ENCODE results near the gene SMYD3.

DNA sequence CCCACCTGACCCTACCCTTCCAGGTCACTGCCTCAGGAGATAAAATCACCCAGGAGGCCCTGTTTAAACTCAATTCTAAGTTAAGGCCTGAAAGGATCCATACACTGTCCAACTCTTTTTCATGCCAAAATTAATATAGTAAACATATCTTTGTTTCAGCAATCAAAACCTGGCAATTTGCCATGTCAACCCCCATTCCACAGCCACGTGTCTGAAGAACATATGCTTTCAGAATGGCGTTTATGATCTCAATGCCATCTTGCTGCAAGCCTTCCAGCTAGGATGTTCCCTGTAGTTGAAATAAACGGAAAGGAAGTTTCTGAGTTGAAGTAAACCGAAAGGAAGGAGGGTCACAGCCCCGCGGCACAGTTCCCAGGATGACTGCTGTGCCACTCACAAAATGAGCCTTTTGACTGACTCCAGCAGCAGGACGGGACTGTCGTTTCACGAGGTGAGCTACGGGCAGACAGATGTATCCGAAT, 472.0 kb downstream of the SMYD3 start:
- TF ChIP-seq, protein P1, sequence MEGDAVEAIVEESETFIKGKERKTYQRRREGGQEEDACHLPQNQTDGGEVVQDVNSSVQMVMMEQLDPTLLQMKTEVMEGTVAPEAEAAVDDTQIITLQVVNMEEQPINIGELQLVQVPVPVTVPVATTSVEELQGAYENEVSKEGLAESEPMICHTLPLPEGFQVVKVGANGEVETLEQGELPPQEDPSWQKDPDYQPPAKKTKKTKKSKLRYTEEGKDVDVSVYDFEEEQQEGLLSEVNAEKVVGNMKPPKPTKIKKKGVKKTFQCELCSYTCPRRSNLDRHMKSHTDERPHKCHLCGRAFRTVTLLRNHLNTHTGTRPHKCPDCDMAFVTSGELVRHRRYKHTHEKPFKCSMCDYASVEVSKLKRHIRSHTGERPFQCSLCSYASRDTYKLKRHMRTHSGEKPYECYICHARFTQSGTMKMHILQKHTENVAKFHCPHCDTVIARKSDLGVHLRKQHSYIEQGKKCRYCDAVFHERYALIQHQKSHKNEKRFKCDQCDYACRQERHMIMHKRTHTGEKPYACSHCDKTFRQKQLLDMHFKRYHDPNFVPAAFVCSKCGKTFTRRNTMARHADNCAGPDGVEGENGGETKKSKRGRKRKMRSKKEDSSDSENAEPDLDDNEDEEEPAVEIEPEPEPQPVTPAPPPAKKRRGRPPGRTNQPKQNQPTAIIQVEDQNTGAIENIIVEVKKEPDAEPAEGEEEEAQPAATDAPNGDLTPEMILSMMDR (IDR thresholded peaks at IDR 0.05) = no peak
- no peak for TF ChIP-seq EZH2 (IDR thresholded peaks at IDR 0.05; ENCODE audit: borderline replicate concordance, insufficient read depth, low read depth, low read length, poor library complexity, severe bottlenecking)
